Activated naive CD4-positive, alpha-beta T cell treated with Interleukin-2 at 50 U/mL for 16 hours (primary cell): ENCODE results near the gene SMARCA2.
A peak's percentile ranks its signal among the peaks of the same experiment; 100 is the strongest.

Experiments
- DNase-seq: peaks from one replicate; pipeline ENCODE4 v3.0.0-alpha.2; 2020

The SMARCA2 gene

GRCh38 chr9:2179567-2179966 is 164.4 kb downstream of the SMARCA2 start:
- DNase-seq = no peak

DNA sequence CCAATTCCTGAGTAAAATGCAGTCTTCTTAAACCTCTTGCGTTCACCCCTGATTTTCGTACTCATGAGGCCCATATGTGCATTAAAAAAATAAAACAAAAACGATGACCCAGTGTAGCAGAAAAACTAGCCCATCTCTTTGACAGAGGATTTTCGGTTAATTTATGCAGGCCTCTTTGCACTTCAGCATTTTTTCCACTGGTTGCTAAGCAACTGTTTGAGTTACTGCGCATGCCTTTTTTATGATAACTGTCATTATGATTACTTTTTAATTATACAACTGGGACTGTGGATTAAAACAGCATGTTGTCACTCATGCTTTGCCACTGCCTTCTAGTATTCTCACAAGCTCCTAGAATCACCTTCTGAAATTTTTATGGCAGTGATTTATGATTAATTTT is 165.0 kb downstream of the SMARCA2 start:
- no peak for DNase-seq

DNA sequence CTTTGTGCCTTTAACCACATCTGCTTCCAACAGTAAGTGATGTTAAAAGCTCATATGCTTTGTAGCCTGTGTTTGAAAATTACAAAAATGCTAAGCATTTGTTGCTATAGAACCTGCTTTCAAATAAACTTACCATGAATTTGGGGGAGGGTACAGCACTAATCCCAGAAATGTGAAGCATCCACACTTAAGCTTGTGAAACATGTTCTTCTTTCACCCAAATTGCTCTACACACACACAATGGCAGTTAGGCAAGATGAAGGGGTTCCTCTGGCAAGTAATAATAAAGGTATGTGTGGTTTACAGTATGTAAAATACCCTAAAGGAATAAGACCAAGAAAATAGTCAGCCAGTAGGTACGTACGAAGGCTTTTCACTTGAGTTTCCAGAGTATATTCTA is 165.6 kb downstream of the SMARCA2 start:
- no peak for DNase-seq

DNA sequence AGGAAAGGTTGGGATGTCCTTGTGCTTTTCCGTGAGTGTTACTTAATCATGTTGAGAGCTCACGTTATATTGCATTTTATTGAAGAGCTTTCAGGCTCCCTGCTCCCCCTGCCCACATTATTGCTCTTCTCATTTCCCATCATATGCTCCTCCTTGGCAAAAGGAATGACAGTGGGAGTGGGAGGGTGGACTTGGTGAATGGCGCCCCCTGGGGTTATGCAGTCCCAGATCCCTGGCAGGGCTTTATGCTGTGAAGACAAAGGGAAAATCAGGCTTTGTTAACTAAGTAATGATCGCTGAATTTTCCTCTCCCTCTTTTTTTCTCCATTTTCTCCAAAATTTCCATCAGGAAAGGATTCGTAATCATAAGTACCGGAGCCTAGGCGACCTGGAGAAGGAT is 166.6 kb downstream of the SMARCA2 start:
- peak; percentile 8 for DNase-seq

DNA sequence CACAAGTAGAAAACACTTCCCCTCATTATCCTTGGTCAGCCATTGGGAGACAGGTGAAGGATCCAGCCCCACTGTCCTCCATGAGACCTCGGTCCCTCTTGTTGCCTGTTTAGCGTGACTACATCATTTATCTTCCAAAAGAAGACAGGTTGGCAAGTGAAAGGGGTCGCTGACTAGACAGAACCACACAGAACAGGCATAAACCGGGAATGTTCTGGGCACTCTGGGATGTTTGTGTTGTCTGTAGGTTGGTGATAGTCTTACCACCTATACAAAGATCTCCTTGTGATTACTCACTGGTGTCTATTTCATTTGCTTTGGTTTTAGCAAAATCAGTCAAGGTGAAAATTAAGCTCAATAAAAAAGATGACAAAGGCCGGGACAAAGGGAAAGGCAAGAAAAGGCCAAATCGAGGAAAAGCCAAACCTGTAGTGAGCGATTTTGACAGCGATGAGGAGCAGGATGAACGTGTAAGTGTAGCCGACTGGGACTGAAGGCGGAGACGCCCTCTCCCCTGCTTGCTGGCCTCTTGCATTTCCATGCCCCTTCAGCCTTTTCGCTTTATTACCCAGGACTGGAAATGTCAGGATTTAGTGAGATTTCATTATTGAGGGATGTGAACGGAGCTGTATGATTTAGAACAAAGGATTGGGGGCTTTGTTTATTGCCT is 175.9 kb downstream of the SMARCA2 start:
- no peak for DNase-seq

DNA sequence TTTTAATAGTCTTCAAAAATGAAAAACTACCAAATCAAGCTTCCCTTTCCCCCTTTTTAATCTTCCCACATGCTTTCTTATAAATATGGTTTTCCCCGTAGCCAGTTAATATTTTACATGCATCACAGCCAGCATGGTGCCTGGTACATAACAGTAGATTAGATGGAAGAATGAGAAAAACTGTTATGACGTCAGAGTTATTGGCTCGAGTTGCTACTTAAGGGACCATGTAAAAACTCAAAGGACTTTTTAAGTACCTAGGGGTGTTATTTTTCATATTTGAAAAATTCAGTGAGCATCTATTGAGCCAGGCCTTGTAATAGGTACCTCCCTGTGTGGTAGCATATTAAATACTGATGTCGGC is 176.4 kb downstream of the SMARCA2 start:
- no peak for DNase-seq

DNA sequence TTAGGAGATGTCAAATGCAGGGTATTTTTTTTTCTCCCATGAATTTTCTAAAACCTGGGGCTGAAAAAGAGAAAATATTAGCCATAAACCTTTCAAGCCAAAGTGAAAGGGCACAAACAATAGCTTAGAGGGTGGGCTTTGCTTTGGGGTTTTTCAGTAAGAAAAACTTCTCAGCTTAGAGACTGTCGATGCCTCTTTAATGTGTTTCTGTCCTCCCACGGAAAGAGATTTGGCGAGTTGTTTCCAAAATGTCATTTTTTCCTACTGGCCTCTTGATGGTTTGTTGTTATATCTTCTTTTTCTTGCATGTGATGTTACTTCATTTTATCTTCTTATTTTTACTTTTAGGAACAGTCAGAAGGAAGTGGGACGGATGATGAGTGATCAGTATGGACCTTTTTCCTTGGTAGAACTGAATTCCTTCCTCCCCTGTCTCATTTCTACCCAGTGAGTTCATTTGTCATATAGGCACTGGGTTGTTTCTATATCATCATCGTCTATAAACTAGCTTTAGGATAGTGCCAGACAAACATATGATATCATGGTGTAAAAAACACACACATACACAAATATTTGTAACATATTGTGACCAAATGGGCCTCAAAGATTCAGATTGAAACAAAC is 177.3 kb downstream of the SMARCA2 start:
- DNase-seq = no peak

GRCh38 chr9:2193552-2193951 is 178.4 kb downstream of the SMARCA2 start:
- DNase-seq = no peak

DNA sequence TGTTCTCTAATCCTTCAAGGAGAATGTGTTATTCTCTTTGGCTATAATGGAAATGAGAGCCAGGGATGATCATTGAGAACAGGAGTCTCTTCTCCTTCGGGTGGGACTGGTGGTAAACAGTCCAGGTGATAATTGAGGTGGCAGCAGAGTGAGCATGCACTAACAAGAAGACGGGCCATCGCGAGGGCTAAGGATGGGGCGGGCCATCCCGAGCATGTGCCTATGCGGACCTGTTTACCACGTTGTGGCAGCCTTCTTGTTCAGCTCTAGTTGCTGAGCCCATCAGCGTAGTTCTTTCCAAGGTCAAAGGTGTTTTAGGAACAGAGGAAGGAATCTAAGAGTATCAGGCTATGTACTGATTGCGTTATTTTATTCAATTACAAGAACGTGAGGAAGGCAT is 180.1 kb downstream of the SMARCA2 start:
- no peak for DNase-seq

DNA sequence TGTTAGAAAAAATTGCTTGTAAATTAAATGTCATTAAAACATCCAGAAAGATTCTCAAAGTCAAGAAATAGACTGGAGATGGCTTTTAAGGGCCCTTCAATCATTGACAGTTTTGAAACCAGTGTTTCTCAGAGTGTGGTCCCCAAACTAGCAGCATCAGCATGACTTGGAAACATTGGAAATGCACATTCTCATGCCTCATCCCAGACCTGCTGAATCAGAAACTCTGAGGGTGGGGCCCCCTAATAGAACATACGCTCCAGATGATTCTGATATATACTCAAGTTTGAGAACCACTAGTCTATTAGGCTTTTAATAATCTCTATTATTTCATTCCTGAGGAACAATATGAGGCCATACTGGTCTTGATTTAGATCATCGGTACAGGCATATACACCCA is 181.6 kb downstream of the SMARCA2 start:
- no peak for DNase-seq

DNA sequence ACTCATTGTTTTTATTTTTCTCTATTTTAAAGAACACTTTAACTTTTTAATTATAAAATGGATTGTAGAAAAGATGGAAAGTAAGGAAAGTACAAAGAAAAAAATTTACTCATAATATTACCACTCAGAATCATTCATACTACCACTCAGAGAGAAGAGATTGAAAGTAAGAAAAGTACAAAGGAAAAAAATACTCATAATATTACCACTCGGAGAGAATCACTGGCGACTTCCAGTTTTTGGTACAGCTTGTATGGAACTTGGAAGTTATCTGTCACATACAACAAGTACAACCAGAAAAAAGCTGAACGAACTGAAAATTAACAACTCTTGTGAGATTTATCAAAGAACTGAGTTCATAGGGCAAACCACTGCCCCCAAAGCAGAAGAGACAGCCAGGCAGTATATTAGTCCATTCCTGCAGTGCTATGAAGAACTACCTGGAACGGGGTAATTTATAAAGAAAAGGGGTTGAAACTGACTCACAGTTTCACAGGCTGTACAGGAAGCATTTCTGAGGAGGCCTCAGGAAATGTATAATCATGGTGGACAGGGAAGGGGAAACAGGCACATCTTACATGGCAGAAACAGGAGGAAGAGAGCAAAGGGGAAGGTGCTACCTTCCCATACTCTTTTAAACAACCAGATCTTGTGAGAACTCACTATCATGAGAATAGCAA is 183.9 kb downstream of the SMARCA2 start:
- no peak for DNase-seq

DNA sequence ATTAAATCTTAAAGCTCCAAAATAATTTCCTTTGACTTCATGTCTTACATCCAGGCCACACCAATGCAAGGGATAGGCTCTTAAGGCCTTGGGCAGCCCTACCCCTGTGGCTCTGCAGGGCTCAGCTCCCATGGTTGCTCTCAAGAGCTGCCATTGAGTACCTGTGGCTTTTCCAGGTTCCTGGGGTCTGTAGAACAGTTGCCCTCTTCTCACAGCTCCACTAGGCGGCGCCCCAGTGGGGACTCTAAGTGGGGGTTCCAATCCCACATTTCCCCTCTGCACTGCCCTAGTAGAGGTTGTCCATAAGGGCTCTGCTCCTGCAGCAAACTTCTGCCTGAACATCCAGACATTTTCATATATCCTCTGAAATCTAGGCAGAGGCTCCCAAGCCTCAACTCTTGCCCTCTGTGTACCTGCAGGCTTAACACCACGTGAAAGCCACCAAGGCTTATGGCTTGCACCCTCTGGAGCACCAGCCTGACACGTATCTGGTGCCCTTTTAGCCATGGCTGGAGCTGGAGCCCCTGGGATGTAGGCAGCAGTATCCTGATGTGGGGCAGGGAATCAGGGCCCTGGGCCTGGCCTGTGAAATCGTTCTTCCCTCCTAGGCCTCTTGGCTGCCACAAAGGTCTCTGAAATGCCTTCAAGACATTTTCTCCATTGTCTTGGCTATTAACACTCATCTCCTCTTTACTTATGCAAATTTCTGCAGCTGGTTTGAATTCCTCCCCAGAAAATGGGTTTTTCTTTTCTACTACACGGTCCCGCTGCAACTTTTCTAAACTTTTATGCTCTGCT is 185.1 kb downstream of the SMARCA2 start:
- no peak for DNase-seq

- DNase-seq = no peak
Measured at GRCh38 chr9:2208465-2208864, 193.3 kb downstream of the SMARCA2 start.

GRCh38 chr9:2208991-2209390 is 193.8 kb downstream of the SMARCA2 start:
- no peak for DNase-seq

GRCh38 chr9:2209400-2209799 is 194.3 kb downstream of the SMARCA2 start:
- DNase-seq = no peak

DNA sequence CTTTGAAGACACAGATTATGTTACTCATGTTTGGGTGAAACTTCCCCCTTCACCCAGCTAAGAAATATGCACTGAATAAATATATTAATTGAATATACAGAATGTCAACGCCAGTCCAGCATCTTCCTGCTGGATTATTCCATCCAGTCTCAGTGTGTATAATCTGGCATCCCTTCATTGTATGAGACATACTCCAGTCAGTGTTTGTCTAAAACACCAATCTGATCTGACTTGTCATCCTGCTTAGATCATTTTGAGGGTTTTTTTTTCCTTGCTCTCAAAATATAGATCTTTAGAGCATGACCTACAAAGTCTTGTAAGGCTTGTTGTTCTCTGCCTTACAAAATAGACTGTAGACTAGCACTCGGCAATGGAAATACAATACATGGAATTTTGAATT is 195.1 kb downstream of the SMARCA2 start:
- no peak for DNase-seq

GRCh38 chr9:2213830-2214468 is 198.8 kb downstream of the SMARCA2 start:
- no peak for DNase-seq

GRCh38 chr9:2214707-2215106 is 199.6 kb downstream of the SMARCA2 start:
- DNase-seq = no peak

DNA sequence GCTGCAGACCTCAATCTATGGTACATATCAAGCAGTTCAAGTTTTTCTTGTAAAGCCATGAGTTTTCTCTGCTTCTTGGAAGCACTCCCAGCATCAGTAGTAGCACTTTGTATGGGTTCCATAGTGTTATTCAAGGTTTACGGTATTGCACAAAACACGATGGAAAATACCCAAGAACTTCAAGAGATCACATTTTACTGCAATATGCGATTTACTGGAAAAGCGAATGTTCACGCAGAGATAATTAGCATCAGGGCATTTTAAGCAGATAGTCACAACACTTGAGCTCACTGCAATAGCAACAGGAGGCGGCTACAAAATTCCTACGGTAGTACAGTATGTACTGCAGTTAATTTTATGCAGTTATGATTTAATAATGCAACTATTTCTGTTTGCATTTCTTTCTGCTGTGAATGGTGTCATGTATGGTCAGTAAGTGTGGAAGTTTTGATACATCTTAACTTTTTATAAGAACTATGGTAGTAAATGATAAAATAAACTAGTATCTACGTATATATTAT is 200.8 kb downstream of the SMARCA2 start:
- DNase-seq = no peak

GRCh38 chr9:2216591-2216990 is 201.4 kb downstream of the SMARCA2 start:
- no peak for DNase-seq

- no peak for DNase-seq
Measured at GRCh38 chr9:2217540-2217939, 202.4 kb downstream of the SMARCA2 start.

DNA sequence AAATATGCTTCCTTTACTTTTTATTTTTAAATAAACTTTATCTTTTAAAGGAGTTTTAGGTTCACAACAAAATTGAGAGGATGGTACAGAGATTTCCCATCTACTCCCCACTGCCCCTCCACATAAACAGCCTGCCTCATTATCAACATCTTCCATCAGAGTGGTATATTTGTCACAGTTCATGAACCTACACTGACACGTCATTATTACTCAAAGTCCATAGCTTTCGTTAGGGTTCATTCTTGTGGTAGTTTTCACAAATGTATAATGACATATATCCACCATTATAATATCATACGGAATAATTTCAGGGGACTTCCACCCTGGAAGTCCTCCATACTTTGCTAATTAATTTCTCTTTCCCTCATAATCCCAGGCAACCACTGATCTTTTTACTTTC is 204.9 kb downstream of the SMARCA2 start:
- no peak for DNase-seq
